Natural killer cell (primary cell): ENCODE results near the gene PPP1R15B. TPM values are rescaled to one million over a fixed set of nuclear protein-coding genes. Genes with fewer than 3 reads are reported as not detected.
A peak's percentile ranks its signal among the peaks of the same experiment; 100 is the strongest.

Source experiments
- ATAC-seq, 3 donors: fragments of 150-1000 bp in 2 of 3; fragments of 200-7000 bp in 1 of 3; cut with Tn5 transposase; 1 replicate in 1 of 3; 2 replicates in 2 of 3; pipeline ENCODE4 v1.10.0; 2021; ENCODE audit warnings: mild to moderate bottlenecking in 2 of 3, moderate library complexity in 2 of 3
- DNase-seq, 2 donors: peaks; one replicate each; pipeline versions ENCODE4 v3.0.0 to v3.0.0-alpha.2; 2013 to 2021; ENCODE audit warnings: mixed read lengths in 1 of 2
- H3K27ac ChIP-seq: one replicate; pipeline ENCODE4 v1.5.1; 2013; ENCODE audit warnings: mild to moderate bottlenecking, low read length
- H3K27me3 ChIP-seq: one replicate; pipeline ENCODE4 v1.6.1; 2013; ENCODE audit warnings: low read length; ENCODE audit not compliant: control insufficient read depth, insufficient read depth
- H3K36me3 ChIP-seq: one replicate; pipeline ENCODE4 v1.6.1; 2013; ENCODE audit warnings: low read length; ENCODE audit not compliant: control insufficient read depth, insufficient read depth
- H3K4me1 ChIP-seq: one replicate; pipeline ENCODE4 v1.6.1; 2013; ENCODE audit warnings: low read length; ENCODE audit not compliant: control insufficient read depth, insufficient read depth
- H3K4me3 ChIP-seq: one replicate; pipeline ENCODE4 v1.5.1; 2013; ENCODE audit warnings: low read length
- H3K9me3 ChIP-seq: one replicate; pipeline ENCODE4 v1.6.1; 2013; ENCODE audit warnings: low read length; ENCODE audit not compliant: control insufficient read depth, insufficient read depth
- H3K27ac Mint-ChIP-seq, 2 donors: one replicate each; pipeline ENCODE4 v1.8.0; 2022; ENCODE audit warnings: mild to moderate bottlenecking in 2 of 2, mixed read lengths in 2 of 2, moderate library complexity in 1 of 2
- H3K27me3 Mint-ChIP-seq, 2 donors: one replicate each; pipeline ENCODE4 v1.8.0; 2022; ENCODE audit warnings: low read depth in 2 of 2, mixed read lengths in 2 of 2
- H3K36me3 Mint-ChIP-seq: one replicate; pipeline ENCODE4 v1.8.0; 2022; ENCODE audit warnings: mixed read lengths
- H3K4me1 Mint-ChIP-seq, 2 donors: one replicate each; pipeline ENCODE4 v1.8.0; 2022; ENCODE audit warnings: mixed read lengths in 2 of 2
- H3K4me3 Mint-ChIP-seq: one replicate; pipeline ENCODE4 v1.8.0; 2022; ENCODE audit warnings: mild to moderate bottlenecking, moderate library complexity, mixed read lengths
- H3K9me3 Mint-ChIP-seq, 2 donors: one replicate each; pipeline ENCODE4 v1.8.0; 2022; ENCODE audit warnings: mixed read lengths in 2 of 2
- CTCF ChIP-seq: fragments of 200-600 bp; IDR thresholded peaks from one replicate; pipeline ENCODE4 v1.8.0; 2022; ENCODE audit warnings: antibody characterized with exemption
- WGBS: methylation state at CpG from one replicate; pipeline ENCODE4 v1.1.7; 2013; ENCODE audit warnings: missing lambda C conversion rate; ENCODE audit not compliant: insufficient coverage; 5-methylcytosine and 5-hydroxymethylcytosine counted together
- intact Hi-C: fragments of 100-400 bp; cut with micrococcal nuclease; formaldehyde crosslinking; loops from one replicate; pipeline ENCODE4 v1.14.2; 2022
- total RNA-seq, 4 donors: library from RNA; stranded (reverse); fragments of 120-200 nt in 1 of 4; gene quantifications; one replicate each; pipeline versions ENCODE4 v1.2.3 to v1.2.4, GENCODE V29; 2013 to 2022

The PPP1R15B gene
- total RNA-seq, 3 donors from 2014 or later (not counting 1 experiment from before 2014, with no cell fraction given): 174 to 236 (median 222) TPM

- H3K27ac Mint-ChIP-seq: peak overlapping the region; percentile 31 to 75
- Histone ChIP-seq H3K4me3 (no peak overlapping the region), H3K9me3 (no peaks in the 10 kb centered on the region), H3K36me3 (peaks cover 10% of the 10 kb centered on the region), H3K27ac (no peak overlapping the region), H3K4me1 (peaks cover 26% of the 10 kb centered on the region), H3K27me3 (no peaks in the 10 kb centered on the region)
- no peak overlapping the region for H3K4me3 Mint-ChIP-seq
- no peaks in the 10 kb centered on the region for H3K36me3 Mint-ChIP-seq
- no peaks in the 10 kb centered on the region for H3K9me3 Mint-ChIP-seq
- 87% methylated on average over 8 of the region's 8 CpGs for WGBS
- H3K4me1 Mint-ChIP-seq: peaks cover 11 to 12% of the 10 kb centered on the region in 2 donors
- intact Hi-C loops: no loop called here
- DNase-seq: no peak
- TF ChIP-seq CTCF: no peak
- ATAC-seq: no peak
- no peaks in the 10 kb centered on the region for H3K27me3 Mint-ChIP-seq
Measured at GRCh38 chr1:204451352-204452124, 39.9 kb upstream of the PPP1R15B start.

DNA sequence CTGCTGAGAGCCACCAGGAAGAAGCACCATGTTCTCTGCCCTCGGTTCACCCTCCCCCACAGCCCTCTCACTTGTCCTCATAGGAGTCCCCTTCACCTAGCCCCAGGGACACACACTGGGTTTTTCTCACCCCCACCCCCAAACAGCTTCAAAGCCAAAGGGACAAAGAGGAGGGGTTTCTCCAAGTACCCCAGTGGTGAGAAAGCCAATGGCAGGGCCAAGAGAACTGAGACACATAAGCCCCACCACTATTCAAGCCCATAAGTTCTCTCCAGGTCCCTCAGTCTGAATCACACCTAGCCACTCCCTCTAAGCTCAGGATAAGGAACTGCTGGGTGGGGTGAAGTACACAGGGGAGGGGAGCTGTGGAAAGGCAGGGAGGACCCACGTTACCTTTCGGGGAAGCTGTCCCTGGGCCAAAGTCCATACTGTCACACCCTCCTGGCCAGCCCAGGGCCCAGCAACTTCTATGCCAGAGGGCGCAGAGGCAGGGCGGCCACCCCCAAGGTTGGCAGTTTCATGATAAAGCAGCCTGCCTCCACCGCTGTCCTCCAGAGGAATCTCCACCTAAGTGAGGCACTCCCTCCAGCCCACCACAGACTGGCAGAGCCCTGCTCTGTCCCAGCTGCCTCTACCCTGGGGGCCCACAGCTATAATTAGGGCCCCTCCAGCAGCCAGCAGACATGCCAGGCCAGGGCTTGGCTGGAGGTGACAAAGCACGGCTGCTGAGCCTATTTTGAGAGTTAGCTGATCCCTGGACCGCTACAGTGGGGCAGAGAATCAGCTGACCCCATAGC lies 39.0 kb upstream of the PPP1R15B start:
- H3K27me3 Mint-ChIP-seq: no peaks in the 10 kb centered on the region
- Histone ChIP-seq H3K27ac (no peak overlapping the region), H3K9me3 (no peaks in the 10 kb centered on the region), H3K4me3 (no peak overlapping the region), H3K36me3 (peaks cover 8% of the 10 kb centered on the region), H3K27me3 (no peaks in the 10 kb centered on the region), H3K4me1 (peaks cover 30% of the 10 kb centered on the region)
- H3K36me3 Mint-ChIP-seq: no peaks in the 10 kb centered on the region
- no peak overlapping the region for H3K4me3 Mint-ChIP-seq
- peaks cover 14 to 15% of the 10 kb centered on the region in 2 donors for H3K4me1 Mint-ChIP-seq
- DNase-seq (no peak), ATAC-seq (no peak)
- intact Hi-C loops: no loop called here
- no peak for TF ChIP-seq CTCF
- H3K27ac Mint-ChIP-seq: peak overlapping the region in 1 of 2 donors; percentile 75
- WGBS: 88% methylated on average over 8 of the region's 8 CpGs
- H3K9me3 Mint-ChIP-seq: no peaks in the 10 kb centered on the region

DNA sequence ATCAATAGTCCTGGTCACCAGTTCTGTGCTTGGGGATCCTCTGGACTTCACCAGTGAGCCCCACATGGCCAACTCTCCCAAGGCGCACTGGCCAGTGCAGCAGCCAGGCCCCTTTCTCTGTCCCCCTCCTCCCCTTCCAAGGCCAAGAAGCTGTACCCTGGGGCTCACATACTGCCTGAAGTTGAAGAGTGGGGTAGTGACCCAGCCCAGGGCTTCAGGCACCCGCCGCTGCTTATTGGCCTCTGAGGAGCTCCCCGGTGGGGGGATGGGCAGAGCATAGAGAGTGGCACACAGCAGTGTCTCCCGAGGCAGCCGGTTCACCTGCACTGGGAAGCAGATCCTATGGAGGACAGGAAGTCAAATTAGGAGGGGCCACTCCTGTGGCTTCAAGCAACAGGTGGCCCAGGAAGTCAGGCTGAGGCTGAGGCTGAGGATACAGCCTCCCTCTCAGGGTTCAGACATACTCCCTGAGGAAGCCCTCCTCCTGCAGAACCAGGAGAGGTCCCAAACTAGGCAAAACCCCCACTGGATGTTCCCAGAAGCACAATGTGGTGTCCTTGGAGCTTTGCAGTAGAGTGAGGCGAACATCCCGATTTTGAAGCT lies 38.2 kb upstream of the PPP1R15B start:
- no peak overlapping the region for H3K27ac ChIP-seq

More for the DNA sequence above, 38.2 kb upstream of the PPP1R15B start:
- Histone ChIP-seq H3K9me3 (no peaks in the 10 kb centered on the region), H3K36me3 (peaks cover 5% of the 10 kb centered on the region), H3K4me3 (no peak overlapping the region), H3K4me1 (peaks cover 30% of the 10 kb centered on the region), H3K27me3 (no peaks in the 10 kb centered on the region)
- WGBS: 89% methylated on average over 8 of the region's 8 CpGs
- Mint-ChIP-seq H3K27ac (peak overlapping the region in 1 of 2 donors; percentile 86), H3K4me1 (peaks cover 14 to 15% of the 10 kb centered on the region in 2 donors), H3K4me3 (no peak overlapping the region), H3K9me3 (no peaks in the 10 kb centered on the region), H3K27me3 (no peaks in the 10 kb centered on the region), H3K36me3 (peaks cover under 1% of the 10 kb centered on the region)
- ATAC-seq: no peak
- intact Hi-C loops: no loop called here
- no peak for DNase-seq
- TF ChIP-seq CTCF: no peak
